ENCODE data around the gene NUMB.

- TF ChIP-seq CTCF (IDR thresholded peaks at IDR 0.05; ENCODE audit: borderline replicate concordance, extremely low read depth, low read length, poor library complexity, severe bottlenecking) (no peak), EZH2 (IDR thresholded peaks at IDR 0.05; ENCODE audit: borderline replicate concordance, low read depth, low read length, severe bottlenecking) (no peak)
Measured at GRCh38 chr14:73426877-73427276, 31.5 kb downstream of the NUMB start.
